Gastroesophageal sphincter (tissue), 3 donors: Measurements from ENCODE around the gene LIN37.

ENCODE experiments used
- EP300 ChIP-seq: sonication (generic); formaldehyde crosslinking; IDR thresholded peaks from one replicate; pipeline ENCODE4 v1.6.1; 2017; ENCODE audit warnings: antibody characterized with exemption, mild to moderate bottlenecking
- POLR2A ChIP-seq, 2 donors: fragments of 450-650 bp; IDR thresholded peaks; one replicate each; pipeline ENCODE4 v1.6.1; 2017; ENCODE audit warnings: antibody characterized with exemption in 2 of 2, mild to moderate bottlenecking in 2 of 2, moderate library complexity in 1 of 2
- TF ChIP-seq, protein P1 (sequence below), 4 experiments: fragments of 200-600 bp in 2 of 4; fragments of 450-650 bp in 2 of 4; sonication (generic) in 1 of 4; IDR thresholded peaks; one replicate each; pipeline ENCODE4 v1.5.1; 2017 to 2019; ENCODE audit warnings: antibody characterized with exemption in 4 of 4, mild to moderate bottlenecking in 2 of 4, moderate library complexity in 2 of 4

DNA sequence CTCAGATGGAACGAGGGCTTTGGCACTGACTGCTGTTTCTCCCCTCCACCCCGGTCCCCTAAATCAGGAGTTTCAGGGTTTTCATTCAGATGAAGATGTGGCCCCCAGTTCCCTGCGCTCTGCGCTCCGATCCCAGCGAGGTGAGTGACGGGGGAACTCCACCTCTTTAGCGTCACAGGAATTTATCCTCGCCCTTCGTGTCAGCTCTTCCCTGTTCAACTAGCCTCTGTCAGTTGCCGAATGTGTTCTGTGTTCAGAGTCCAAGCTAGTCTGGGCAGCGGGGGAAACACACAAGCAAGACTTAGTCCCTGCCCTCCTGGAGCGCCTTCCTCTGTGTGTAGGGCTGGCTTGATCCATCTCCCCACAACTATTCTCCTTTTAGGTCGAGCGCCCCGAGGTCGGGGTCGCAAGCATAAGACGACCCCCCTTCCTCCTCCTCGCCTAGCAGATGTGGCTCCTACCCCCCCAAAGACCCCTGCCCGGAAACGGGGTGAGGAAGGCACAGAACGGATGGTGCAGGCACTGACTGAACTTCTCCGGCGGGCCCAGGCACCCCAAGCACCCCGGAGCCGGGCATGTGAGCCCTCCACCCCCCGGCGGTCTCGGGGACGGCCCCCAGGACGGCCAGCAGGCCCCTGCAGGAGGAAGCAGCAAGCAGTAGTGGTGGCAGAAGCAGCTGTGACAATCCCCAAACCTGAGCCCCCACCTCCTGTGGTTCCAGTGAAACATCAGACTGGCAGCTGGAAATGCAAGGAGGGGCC lies 28.8 kb upstream of the LIN37 start:
- TF ChIP-seq, protein P1, sequence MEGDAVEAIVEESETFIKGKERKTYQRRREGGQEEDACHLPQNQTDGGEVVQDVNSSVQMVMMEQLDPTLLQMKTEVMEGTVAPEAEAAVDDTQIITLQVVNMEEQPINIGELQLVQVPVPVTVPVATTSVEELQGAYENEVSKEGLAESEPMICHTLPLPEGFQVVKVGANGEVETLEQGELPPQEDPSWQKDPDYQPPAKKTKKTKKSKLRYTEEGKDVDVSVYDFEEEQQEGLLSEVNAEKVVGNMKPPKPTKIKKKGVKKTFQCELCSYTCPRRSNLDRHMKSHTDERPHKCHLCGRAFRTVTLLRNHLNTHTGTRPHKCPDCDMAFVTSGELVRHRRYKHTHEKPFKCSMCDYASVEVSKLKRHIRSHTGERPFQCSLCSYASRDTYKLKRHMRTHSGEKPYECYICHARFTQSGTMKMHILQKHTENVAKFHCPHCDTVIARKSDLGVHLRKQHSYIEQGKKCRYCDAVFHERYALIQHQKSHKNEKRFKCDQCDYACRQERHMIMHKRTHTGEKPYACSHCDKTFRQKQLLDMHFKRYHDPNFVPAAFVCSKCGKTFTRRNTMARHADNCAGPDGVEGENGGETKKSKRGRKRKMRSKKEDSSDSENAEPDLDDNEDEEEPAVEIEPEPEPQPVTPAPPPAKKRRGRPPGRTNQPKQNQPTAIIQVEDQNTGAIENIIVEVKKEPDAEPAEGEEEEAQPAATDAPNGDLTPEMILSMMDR (IDR thresholded peaks at IDR 0.05), result no peak
- no peak for TF ChIP-seq POLR2A (IDR thresholded peaks at IDR 0.05)
- TF ChIP-seq EP300, result no peak
